ENCODE measurements around the gene HPGDS. TPM values are rescaled to one million over a fixed set of nuclear protein-coding genes. Genes with fewer than 3 reads are reported as not detected.
"Not testable (repeated sequence)": the region's sequence is repeated elsewhere in the genome, so short reads cannot be mapped to it uniquely, and the experiment has no call there.

Gene HPGDS
- not detected for total RNA-seq

GRCh38 chr4:94342694-94343093 lies at the start of gene HPGDS:
TSS of gene HPGDS (minus strand) at chr4:94342836. CDS start at chr4:94334629, 8,207 bp downstream.
- Mint-ChIP-seq H3K4me1 (ENCODE audit: low read depth) (peaks cover 43% of the 10 kb centered on the region), H3K9me3 (no peaks in the 10 kb centered on the region), H3K27me3 (ENCODE audit: low read depth) (no peaks in the 10 kb centered on the region), H3K36me3 (ENCODE audit: insufficient read depth in 2 of 2) (peaks cover 0 to 1% of the 10 kb centered on the region in 2 donors), H3K4me3 (peak within 1 kb of the TSS; percentile 37 to 38), H3K27ac (no peak within 1 kb of the TSS)
- no peak for DNase-seq
- ATAC-seq (replicated peaks in 1 of 2): no peak

DNA sequence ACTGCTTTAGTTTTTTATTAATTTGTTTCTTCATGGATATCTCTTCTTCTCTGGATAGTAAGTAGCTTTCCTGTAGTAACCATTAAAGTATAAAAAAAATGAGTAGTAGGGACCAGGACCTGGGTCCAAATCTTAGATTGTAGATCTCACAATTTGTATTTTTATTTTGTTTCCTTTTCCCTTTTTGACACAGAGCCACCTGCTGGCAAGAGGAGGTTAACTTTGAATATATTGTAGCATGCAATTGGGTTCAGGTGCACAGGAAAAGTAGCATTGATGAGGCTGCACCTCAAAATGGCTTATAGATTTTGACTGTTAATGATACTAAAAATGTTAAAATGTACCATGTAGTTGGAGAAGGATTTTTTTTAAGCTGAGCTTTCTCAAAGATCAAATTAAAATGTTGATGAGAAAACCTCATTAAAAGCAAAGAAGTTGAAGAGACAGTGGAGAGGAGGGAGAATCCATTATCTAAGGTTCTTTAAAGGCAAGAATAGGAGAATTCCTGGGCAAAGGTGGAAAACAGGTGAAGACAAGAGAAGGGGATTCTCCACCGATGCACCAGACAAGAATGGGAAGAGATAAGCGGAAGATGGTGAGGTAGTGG lies 48.3 kb upstream of the HPGDS start:
- H3K27me3 Mint-ChIP-seq (ENCODE audit: low read depth): peaks cover 15% of the 10 kb centered on the region

GRCh38 chr4:94389595-94390267 lies 47.1 kb upstream of the HPGDS start:
- no peaks in the 10 kb centered on the region for H3K36me3 Mint-ChIP-seq (ENCODE audit: insufficient read depth in 2 of 2)
- DNase-seq: no peak
- H3K4me1 Mint-ChIP-seq (ENCODE audit: low read depth): no peaks in the 10 kb centered on the region
- ATAC-seq (replicated peaks in 1 of 2): no peak
- no peak overlapping the region for H3K27ac Mint-ChIP-seq
- H3K9me3 Mint-ChIP-seq: no peaks in the 10 kb centered on the region
- no peak overlapping the region for H3K4me3 Mint-ChIP-seq
- peaks cover 15% of the 10 kb centered on the region for H3K27me3 Mint-ChIP-seq (ENCODE audit: low read depth)

More for the DNA sequence above, 48.3 kb upstream of the HPGDS start:
- Mint-ChIP-seq H3K4me3 (no peak overlapping the region), H3K9me3 (no peaks in the 10 kb centered on the region), H3K4me1 (ENCODE audit: low read depth) (no peaks in the 10 kb centered on the region), H3K27ac (no peak overlapping the region), H3K36me3 (ENCODE audit: insufficient read depth in 2 of 2) (no peaks in the 10 kb centered on the region)
- no peak for ATAC-seq (replicated peaks in 1 of 2)
- DNase-seq: peak; percentile 15

GRCh38 chr4:94387965-94388364 lies 45.3 kb upstream of the HPGDS start:
- H3K27me3 Mint-ChIP-seq (ENCODE audit: low read depth): peaks cover 15% of the 10 kb centered on the region
- not testable (repeated sequence) for H3K4me3 Mint-ChIP-seq; H3K27ac Mint-ChIP-seq; H3K36me3 Mint-ChIP-seq (ENCODE audit: insufficient read depth in 2 of 2); ATAC-seq (replicated peaks in 1 of 2); H3K9me3 Mint-ChIP-seq; DNase-seq; H3K4me1 Mint-ChIP-seq (ENCODE audit: low read depth)

DNA sequence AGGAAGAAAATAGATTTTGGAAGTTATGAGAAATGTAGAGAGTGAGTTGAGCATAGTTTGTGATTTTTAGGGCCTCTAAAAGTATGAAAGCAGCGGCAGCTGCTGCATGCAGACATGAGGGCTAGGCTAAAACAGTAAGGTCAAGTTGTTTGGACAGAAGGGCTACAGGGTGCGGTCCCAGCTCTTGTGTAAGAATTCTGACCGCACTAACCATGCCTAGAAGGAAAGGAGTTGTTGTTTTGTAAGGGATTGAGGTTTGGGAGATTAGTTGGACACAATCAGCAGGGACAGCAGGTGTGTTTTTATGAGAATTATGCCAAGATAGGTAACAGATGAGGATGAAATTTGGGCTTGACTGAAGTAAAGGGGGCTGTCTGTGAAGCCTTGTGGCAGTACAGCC lies 42.8 kb upstream of the HPGDS start:
- DNase-seq; H3K9me3 Mint-ChIP-seq; H3K27ac Mint-ChIP-seq; H3K4me1 Mint-ChIP-seq (ENCODE audit: low read depth); H3K36me3 Mint-ChIP-seq (ENCODE audit: insufficient read depth in 2 of 2); ATAC-seq (replicated peaks in 1 of 2); H3K4me3 Mint-ChIP-seq: not testable (repeated sequence)
- H3K27me3 Mint-ChIP-seq (ENCODE audit: low read depth): peaks cover 15% of the 10 kb centered on the region

- not testable (repeated sequence) for ATAC-seq (replicated peaks in 1 of 2); H3K4me1 Mint-ChIP-seq (ENCODE audit: low read depth); H3K9me3 Mint-ChIP-seq; DNase-seq; H3K4me3 Mint-ChIP-seq; H3K27ac Mint-ChIP-seq; H3K36me3 Mint-ChIP-seq (ENCODE audit: insufficient read depth in 2 of 2)
- peaks cover 20% of the 10 kb centered on the region for H3K27me3 Mint-ChIP-seq (ENCODE audit: low read depth)
Observed at GRCh38 chr4:94382891-94383290, 40.3 kb upstream of the HPGDS start.

DNA sequence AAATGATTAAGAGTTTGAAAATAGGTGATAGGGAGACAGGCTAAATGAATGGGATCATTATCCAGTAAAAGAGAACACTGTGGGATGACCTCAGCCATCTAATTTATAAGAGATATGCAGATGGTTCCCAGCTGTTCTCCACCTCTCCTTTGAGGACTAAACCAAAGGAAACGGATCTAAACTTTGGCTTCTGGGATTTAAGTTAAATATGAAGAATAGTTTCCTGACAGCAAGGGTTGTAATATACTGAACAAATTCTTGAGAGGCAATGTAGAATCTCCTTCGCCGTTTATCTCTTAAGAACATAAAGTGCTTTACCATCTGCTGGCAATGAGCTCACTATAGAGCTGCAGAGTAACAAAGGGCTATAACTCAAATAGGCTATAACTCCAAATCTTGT lies 35.4 kb upstream of the HPGDS start:
- no peak for DNase-seq
- Mint-ChIP-seq H3K9me3 (no peaks in the 10 kb centered on the region), H3K27me3 (ENCODE audit: low read depth) (peaks cover 19% of the 10 kb centered on the region), H3K4me1 (ENCODE audit: low read depth) (no peaks in the 10 kb centered on the region), H3K36me3 (ENCODE audit: insufficient read depth in 2 of 2) (no peaks in the 10 kb centered on the region), H3K27ac (no peak overlapping the region), H3K4me3 (no peak overlapping the region)
- ATAC-seq (replicated peaks in 1 of 2): no peak

DNA sequence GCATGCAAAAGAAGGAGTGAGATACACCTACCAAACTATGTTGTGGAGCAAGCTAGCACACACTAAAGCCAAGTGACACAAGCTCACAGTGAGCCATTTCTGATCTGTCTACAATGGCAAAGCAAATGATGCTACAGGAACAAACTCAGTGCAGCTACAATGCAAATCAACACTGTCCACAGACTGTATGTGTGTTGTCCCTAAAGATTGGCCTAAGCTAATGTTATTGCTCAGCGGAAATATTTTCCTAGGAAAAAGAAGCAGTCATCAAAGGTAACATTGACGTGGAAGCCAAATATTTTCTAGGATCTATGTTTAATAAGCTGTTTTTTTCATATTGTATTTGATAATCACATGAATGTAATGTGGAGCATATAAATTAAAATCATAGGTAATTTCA lies 34.7 kb upstream of the HPGDS start:
- no peak for DNase-seq
- Mint-ChIP-seq H3K36me3 (ENCODE audit: insufficient read depth in 2 of 2) (no peaks in the 10 kb centered on the region), H3K4me3 (no peak overlapping the region), H3K4me1 (ENCODE audit: low read depth) (no peaks in the 10 kb centered on the region), H3K27me3 (ENCODE audit: low read depth) (peaks cover 19% of the 10 kb centered on the region), H3K27ac (no peak overlapping the region), H3K9me3 (no peaks in the 10 kb centered on the region)
- no peak for ATAC-seq (replicated peaks in 1 of 2)

GRCh38 chr4:94375364-94375763 lies 32.7 kb upstream of the HPGDS start:
- H3K27ac Mint-ChIP-seq: no peak overlapping the region
- H3K27me3 Mint-ChIP-seq (ENCODE audit: low read depth): peaks cover 17% of the 10 kb centered on the region
- no peak overlapping the region for H3K4me3 Mint-ChIP-seq
- H3K9me3 Mint-ChIP-seq: no peaks in the 10 kb centered on the region
- ATAC-seq (replicated peaks in 1 of 2) (no peak), DNase-seq (no peak)
- H3K4me1 Mint-ChIP-seq (ENCODE audit: low read depth): no peaks in the 10 kb centered on the region
- no peaks in the 10 kb centered on the region for H3K36me3 Mint-ChIP-seq (ENCODE audit: insufficient read depth in 2 of 2)

- Mint-ChIP-seq H3K27me3 (ENCODE audit: low read depth) (peaks cover 22% of the 10 kb centered on the region), H3K9me3 (no peaks in the 10 kb centered on the region), H3K4me3 (no peak overlapping the region), H3K27ac (no peak overlapping the region), H3K4me1 (ENCODE audit: low read depth) (no peaks in the 10 kb centered on the region), H3K36me3 (ENCODE audit: insufficient read depth in 2 of 2) (no peaks in the 10 kb centered on the region)
- ATAC-seq (replicated peaks in 1 of 2): no peak
- DNase-seq: no peak
Observed at GRCh38 chr4:94373752-94374151, 31.1 kb upstream of the HPGDS start.

- H3K4me3 Mint-ChIP-seq: no peak overlapping the region
- H3K36me3 Mint-ChIP-seq (ENCODE audit: insufficient read depth in 2 of 2): no peaks in the 10 kb centered on the region
- H3K4me1 Mint-ChIP-seq (ENCODE audit: low read depth): no peaks in the 10 kb centered on the region
- DNase-seq (no peak), ATAC-seq (replicated peaks in 1 of 2) (no peak)
- H3K27ac Mint-ChIP-seq: no peak overlapping the region
- H3K27me3 Mint-ChIP-seq (ENCODE audit: low read depth): peaks cover 22% of the 10 kb centered on the region
- H3K9me3 Mint-ChIP-seq: no peaks in the 10 kb centered on the region
Observed at GRCh38 chr4:94372991-94373390, 30.4 kb upstream of the HPGDS start.

GRCh38 chr4:94372228-94372978 lies 29.8 kb upstream of the HPGDS start:
- no peaks in the 10 kb centered on the region for H3K9me3 Mint-ChIP-seq

DNA sequence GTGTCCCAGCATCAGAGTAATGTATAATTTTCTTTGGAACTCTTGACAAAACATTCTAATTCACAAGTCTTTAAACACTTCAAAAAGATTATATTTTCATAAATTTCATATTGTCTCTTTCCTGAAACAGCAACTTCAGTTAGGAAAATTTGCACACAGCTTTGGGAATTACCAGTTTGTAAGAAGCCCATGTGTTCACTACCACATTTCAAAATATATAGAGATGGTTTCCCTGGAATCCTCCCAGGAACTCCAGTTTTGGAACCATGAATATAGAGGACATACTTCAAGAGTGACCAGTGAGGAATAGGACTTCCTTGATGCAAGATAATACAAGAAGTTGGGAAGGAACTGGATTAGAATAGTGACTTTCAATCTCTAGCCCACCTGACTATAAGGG lies 28.7 kb upstream of the HPGDS start:
- ATAC-seq (replicated peaks in 1 of 2): no peak
- no peak overlapping the region for H3K4me3 Mint-ChIP-seq
- peaks cover 33% of the 10 kb centered on the region for H3K27me3 Mint-ChIP-seq (ENCODE audit: low read depth)
- peaks cover 0 to 3% of the 10 kb centered on the region in 2 donors for H3K36me3 Mint-ChIP-seq (ENCODE audit: insufficient read depth in 2 of 2)
- H3K4me1 Mint-ChIP-seq (ENCODE audit: low read depth): no peaks in the 10 kb centered on the region
- H3K9me3 Mint-ChIP-seq: peaks cover 0 to 5% of the 10 kb centered on the region in 2 donors
- no peak for DNase-seq
- H3K27ac Mint-ChIP-seq: no peak overlapping the region

More at GRCh38 chr4:94372228-94372978, 29.8 kb upstream of the HPGDS start:
- Mint-ChIP-seq H3K4me1 (ENCODE audit: low read depth) (no peaks in the 10 kb centered on the region), H3K27me3 (ENCODE audit: low read depth) (peaks cover 22% of the 10 kb centered on the region), H3K27ac (no peak overlapping the region), H3K4me3 (no peak overlapping the region), H3K36me3 (ENCODE audit: insufficient read depth in 2 of 2) (no peaks in the 10 kb centered on the region)
- DNase-seq (no peak), ATAC-seq (replicated peaks in 1 of 2) (no peak)
